A673 (cell line): ENCODE measurements around the gene MYBPC3.

Experiments used
- CTCF ChIP-seq: fragments of 300-800, 200-600 bp; sonication (generic); conservative IDR thresholded peaks from 2 replicates; pipeline ENCODE4 v1.5.1; 2017; ENCODE audit warnings: low read depth, mild to moderate bottlenecking, antibody characterized with exemption, low read length, moderate library complexity, mixed read lengths
- EZH2 ChIP-seq: fragments of 200-600 bp; sonication (generic); IDR thresholded peaks from 2 replicates; pipeline ENCODE4 v1.6.1; 2017; ENCODE audit warnings: borderline replicate concordance, low read depth, mild to moderate bottlenecking, mixed read lengths, antibody characterized with exemption, low read length; ENCODE audit not compliant: poor library complexity, severe bottlenecking

GRCh38 chr11:47288066-47288465 lies 64.4 kb downstream of the MYBPC3 start:
- TF ChIP-seq CTCF (no peak), EZH2 (no peak)
